ENCODE measurements around the gene YBX2. TPM values are rescaled to one million over a fixed set of nuclear protein-coding genes. Genes with fewer than 3 reads are reported as not detected.

The YBX2 gene
- total RNA-seq, 1 experiment from 2014 or later: 24.0 TPM

DNA sequence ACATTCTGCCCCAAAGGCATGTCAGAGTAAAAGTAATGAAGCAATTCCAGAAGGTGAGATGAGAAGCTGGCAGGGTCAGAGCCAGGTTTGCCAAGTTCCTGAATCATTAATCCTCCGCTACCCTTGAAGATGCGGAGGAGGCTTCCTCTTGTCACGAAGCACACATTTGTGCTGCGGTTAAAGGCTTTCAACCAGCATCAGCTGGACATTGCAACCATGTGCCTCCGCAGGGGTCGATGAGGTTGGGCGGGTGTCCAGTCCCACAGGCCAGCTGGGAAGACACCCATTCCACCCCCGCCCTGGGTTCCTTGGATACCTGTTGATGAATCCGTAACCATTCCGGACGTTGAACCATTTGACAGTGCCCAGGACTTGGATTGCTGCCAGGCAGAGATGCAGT lies 1.3 kb downstream of the YBX2 start:
- no peak overlapping the region for H3K56ac ChIP-seq (ENCODE audit: insufficient read length, low read depth, low read length)
- no peak overlapping the region for H4K5ac ChIP-seq (ENCODE audit: insufficient read length, low read depth, low read length)
- no peak overlapping the region for H3K18ac ChIP-seq (ENCODE audit: insufficient read length, low read depth, low read length)
- H2AFZ ChIP-seq (ENCODE audit: low read length): no peak overlapping the region
- H4K20me1 ChIP-seq (ENCODE audit: control insufficient read depth, insufficient read depth, insufficient read length): no peaks in the 10 kb centered on the region
- no peak overlapping the region for H4K91ac ChIP-seq (ENCODE audit: insufficient read length, low read depth, low read length)
- H2BK12ac ChIP-seq (ENCODE audit: insufficient read length, low read depth, low read length): no peak overlapping the region
- TF ChIP-seq, protein P1, sequence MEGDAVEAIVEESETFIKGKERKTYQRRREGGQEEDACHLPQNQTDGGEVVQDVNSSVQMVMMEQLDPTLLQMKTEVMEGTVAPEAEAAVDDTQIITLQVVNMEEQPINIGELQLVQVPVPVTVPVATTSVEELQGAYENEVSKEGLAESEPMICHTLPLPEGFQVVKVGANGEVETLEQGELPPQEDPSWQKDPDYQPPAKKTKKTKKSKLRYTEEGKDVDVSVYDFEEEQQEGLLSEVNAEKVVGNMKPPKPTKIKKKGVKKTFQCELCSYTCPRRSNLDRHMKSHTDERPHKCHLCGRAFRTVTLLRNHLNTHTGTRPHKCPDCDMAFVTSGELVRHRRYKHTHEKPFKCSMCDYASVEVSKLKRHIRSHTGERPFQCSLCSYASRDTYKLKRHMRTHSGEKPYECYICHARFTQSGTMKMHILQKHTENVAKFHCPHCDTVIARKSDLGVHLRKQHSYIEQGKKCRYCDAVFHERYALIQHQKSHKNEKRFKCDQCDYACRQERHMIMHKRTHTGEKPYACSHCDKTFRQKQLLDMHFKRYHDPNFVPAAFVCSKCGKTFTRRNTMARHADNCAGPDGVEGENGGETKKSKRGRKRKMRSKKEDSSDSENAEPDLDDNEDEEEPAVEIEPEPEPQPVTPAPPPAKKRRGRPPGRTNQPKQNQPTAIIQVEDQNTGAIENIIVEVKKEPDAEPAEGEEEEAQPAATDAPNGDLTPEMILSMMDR (conservative IDR thresholded peaks at IDR 0.05): no peak
- Mint-ChIP-seq H3K27ac (no peak overlapping the region), H3K36me3 (ENCODE audit: insufficient read depth in 1 of 3, low read depth in 3 of 3) (peaks cover 0 to 3% (median 0%) of the 10 kb centered on the region in 3 experiments; a peak in 2 of 7 replicates), H3K4me1 (peaks cover 14 to 31% of the 10 kb centered on the region in 2 experiments), H3K9me3 (peaks cover 3% of the 10 kb centered on the region in 2 experiments; a peak in 3 of 5 replicates), H3K4me3 (peak overlapping the region in 1 of 2 experiments; percentile 81; a peak in 3 of 5 replicates), H3K27me3 (ENCODE audit: low read depth) (peaks cover 60% of the 10 kb centered on the region)
- H3T11ph ChIP-seq (ENCODE audit: low read length): no peak overlapping the region
- no peaks in the 10 kb centered on the region for H3K79me1 ChIP-seq (ENCODE audit: insufficient read depth, low read depth, low read length, poor library complexity, severe bottlenecking)
- no peak overlapping the region for H3K23ac ChIP-seq (ENCODE audit: insufficient read length, low read depth, low read length)
- H2AK5ac ChIP-seq (ENCODE audit: insufficient read length, low read length): no peak overlapping the region
- H3K4me1 ChIP-seq (ENCODE audit: insufficient read depth, low read length): peaks cover 4% of the 10 kb centered on the region; the same call in 1 of the 2 replicates
- H3K27me3 ChIP-seq (ENCODE audit: insufficient read depth, low read length): peaks cover 2% of the 10 kb centered on the region
- no peak overlapping the region for H2BK15ac ChIP-seq (ENCODE audit: low read depth, low read length)
- no peak overlapping the region for H3K9ac ChIP-seq (ENCODE audit: extremely low read depth, insufficient read length, low read length)
- no peak overlapping the region for H2BK20ac ChIP-seq (ENCODE audit: low read depth, low read length, poor library complexity, severe bottlenecking)
- peaks cover 4% of the 10 kb centered on the region for H3K23me2 ChIP-seq (ENCODE audit: insufficient read length, low read depth, low read length, poor library complexity, severe bottlenecking)
- H4K8ac ChIP-seq (replicated peaks; ENCODE audit: insufficient read length, low read depth, low read length): no peak overlapping the region
- no peak overlapping the region for H2BK120ac ChIP-seq (ENCODE audit: low read depth, low read length, poor library complexity, severe bottlenecking)
- H3K9me3 ChIP-seq (ENCODE audit: control insufficient read depth, low read depth, low read length): no peaks in the 10 kb centered on the region
- no peak overlapping the region for H3K27ac ChIP-seq (ENCODE audit: insufficient read length, low read depth, low read length)
- H3K14ac ChIP-seq (ENCODE audit: insufficient read depth, low read length): no peak overlapping the region
- no peak for DNase-seq
- WGBS (ENCODE audit: extremely low coverage, insufficient read length, low lambda C conversion rate): no CpG with 5 or more reads among the region's 11 CpGs
- H3K4ac ChIP-seq (ENCODE audit: low read depth, low read length): no peak overlapping the region
- H2BK5ac ChIP-seq (ENCODE audit: insufficient read length, low read length): no peak overlapping the region
- peak overlapping the region; percentile 49 for H3K4me2 ChIP-seq (ENCODE audit: insufficient read depth, insufficient read length, low read length)
- no peaks in the 10 kb centered on the region for H3K79me2 ChIP-seq (ENCODE audit: insufficient read depth, low read length)

All from H9 (cell line).